Amniotic stem cell (primary cell): Measurements from ENCODE around the gene FNIP2.

Source experiments
- DNase-seq: peaks from one replicate; lab custom pipeline; 2025; lab: John Stamatoyannopoulos, UW

FNIP2 gene

GRCh38 chr4:158837527-158838141 lies 68.8 kb downstream of the FNIP2 start:
- DNase-seq = no peak

- no peak for DNase-seq
These were observed 71.3 kb downstream of the FNIP2 start for GRCh38 chr4:158840131-158840530.

- no peak for DNase-seq
These were observed 72.7 kb downstream of the FNIP2 start for GRCh38 chr4:158841540-158841939.

GRCh38 chr4:158845311-158846041 lies 76.7 kb downstream of the FNIP2 start:
- DNase-seq = no peak

DNA sequence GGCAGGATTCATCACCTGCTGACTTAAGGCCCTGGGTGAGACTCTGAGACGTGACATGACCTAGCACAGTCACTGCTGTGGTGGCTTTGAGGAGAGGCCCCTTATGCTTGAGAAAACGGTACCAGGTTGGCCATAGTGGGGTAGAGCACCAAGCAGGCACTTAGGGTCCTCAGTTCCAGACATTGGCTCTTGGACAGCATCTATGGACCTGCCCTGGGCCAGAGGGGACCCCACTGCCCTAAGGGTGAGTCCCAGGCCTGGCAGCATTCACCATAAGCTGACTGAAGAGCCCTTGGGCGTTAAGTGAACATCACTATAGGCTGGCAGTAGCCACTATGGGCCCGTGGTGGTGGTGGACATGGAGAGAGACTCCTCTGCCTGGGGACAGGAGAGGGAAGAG lies 78.7 kb downstream of the FNIP2 start:
- DNase-seq = no peak

DNA sequence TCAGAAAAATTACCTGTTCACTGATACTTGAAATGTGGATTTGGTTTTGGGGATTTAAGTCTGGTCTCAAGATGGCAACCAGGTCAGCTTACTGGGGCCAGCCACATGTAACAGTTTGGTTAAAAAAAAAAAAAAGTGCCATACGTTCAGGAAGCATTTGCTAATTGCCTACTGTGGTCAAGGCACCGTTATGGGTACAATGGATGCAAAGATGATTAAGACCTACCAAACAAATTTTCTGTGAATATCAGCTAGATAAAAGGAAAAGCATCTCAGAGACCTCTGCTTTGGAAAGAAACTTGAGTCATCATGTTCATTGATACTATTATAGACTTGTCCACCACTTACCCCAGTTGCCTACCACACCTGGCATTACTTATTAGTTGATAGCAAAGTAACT lies 80.9 kb downstream of the FNIP2 start:
- no peak for DNase-seq

DNA sequence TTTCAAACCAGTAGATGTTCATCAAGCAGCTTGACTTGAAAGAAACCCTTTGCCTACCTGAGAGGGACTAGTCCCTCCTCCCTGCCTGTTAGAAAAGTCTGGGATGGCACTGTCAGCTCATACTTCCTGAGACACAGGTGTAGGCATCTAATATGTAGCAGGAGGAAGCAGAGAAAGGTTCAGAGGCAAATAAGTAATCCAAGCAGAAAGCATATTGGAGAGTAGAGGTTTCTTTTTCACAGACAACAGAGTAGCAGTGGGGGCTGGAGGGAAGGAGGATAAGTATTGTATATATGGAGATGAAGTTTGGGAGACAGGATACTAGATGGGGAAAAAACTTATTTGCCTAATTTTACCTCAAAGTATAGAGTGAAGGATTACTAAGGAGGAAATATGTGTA lies 81.5 kb downstream of the FNIP2 start:
- DNase-seq = no peak

DNA sequence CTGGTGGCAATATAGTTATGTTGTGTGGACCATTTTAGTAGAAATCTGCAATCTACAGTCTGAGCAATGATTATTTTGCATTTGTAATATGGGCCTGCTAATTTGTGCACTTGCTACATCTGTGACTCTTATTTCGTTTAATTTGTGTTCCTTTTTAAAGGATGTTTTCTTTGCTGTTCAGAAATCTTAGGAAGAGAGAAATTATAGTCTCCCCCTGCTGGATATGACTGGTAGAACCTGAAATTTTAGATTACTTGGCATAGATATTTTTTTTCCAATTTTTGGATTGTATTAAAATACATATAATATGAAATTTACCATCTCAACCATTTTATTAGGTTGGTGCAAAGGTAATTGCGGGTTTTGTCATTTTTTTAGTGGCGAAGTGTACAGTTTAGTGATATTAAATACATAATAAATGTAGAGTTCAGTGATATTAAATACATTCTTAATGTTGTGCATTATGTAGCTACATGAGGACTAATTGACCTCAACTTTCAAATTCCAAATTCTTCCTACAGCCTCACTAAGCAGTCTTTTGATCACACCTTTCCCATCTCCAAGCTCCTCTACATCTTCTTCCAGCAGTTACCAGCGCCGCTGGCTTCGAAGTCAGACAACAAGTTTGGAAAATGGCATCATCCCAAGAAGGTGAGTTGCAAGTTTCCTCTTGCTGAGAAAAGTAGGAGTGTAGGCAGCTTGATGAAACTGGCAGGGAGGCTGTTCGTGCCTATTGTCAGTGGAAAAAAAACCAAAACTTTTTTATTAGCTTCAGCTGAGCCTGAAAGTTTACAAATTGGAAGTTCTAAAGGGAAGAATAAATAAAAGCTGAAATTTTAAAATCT lies 82.2 kb downstream of the FNIP2 start:
- no peak for DNase-seq

- no peak for DNase-seq
These were observed 85.4 kb downstream of the FNIP2 start for GRCh38 chr4:158854236-158854635.

DNA sequence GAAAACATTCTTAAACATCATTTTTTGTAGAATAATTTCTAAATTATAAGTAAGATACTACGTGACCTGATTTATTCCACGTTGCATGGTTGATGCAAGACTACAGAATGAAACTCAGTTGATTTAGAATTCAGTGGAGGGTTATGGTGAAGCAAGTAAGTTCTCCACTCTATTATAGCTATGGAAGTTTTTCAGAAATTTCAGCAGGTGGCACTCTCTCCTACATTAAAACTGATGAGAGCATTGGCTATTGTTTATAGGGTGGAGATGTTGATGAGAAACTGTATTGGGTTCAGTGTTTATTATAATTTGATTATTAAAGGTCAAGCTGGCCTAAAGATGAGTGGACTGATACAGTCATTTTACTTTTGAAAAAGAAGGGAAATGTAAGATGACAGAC lies 88.0 kb downstream of the FNIP2 start:
- DNase-seq = no peak

DNA sequence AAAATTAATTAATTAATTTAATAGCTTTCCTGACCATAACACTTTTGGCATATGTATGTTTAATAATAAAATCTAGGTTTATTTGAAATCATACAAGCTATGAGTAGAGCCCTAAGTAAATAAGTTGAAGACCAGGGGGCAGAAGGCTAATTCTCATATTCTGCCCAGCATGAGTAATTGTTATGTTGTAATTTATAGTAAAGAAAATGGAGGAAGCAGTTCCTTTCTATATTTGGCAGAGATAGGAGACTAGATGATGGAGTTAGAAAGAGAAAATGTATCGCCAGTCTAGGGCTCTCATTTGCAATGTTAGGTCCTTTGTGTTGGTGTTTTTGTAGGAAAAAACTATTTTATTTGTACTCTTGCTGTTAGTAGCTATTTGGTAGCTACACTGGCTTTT lies 89.1 kb downstream of the FNIP2 start:
- DNase-seq = no peak

DNA sequence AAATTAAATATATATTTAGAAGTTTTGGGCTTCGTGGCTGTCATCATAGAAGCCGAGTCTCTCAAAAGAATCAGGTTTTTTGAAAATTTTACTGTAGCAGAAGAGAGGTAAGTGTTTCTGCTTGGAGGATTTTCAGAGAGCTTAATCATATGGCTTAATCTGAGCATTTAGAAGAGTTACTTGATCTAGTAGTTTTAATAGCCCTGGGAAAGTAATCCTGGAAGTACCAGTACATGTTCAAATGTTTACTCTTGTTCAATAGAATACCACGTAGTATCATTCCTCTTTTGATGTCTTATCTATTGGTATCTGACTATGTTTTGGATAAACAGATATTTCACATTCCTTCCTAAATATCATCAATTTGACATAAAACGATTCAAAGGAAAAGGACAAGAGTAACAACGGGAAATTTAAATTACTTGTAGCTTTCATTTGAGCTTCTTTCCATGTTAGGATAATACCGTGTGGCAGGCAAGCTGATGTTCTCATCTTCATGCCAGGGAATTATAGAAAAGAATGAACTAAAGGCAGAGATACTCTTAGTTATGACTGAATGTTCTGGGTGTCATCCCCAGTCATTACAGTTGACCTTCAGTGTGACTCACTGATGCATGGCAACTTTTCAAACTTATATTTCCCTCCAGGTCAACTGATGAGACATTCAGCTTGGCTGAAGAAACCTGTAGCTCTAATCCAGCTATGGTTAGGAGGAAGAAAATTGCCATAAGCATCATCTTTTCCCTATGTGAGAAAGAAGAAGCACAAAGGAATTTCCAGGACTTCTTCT lies 89.8 kb downstream of the FNIP2 start:
- DNase-seq = no peak

- DNase-seq = no peak
These were observed 90.8 kb downstream of the FNIP2 start for GRCh38 chr4:158859661-158860060.

DNA sequence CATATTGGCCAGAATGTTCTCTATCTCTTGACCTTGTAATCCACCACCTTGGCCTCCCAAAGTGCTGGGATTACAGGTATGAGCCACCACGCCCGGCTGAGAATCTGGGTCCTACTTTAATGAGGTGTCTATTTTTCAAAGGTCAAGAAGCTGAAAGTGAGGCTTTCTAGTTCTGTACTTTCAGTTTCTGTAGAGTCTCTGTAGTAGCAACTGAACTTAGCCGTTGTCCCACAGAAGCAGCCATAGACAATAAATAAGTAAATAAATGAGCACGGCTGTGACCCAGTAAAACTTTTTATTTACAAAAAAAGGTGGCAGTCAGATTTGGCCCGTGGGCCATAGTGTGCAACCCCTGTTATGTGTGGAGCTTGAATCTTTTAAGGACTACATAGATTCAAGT lies 92.0 kb downstream of the FNIP2 start:
- no peak for DNase-seq

DNA sequence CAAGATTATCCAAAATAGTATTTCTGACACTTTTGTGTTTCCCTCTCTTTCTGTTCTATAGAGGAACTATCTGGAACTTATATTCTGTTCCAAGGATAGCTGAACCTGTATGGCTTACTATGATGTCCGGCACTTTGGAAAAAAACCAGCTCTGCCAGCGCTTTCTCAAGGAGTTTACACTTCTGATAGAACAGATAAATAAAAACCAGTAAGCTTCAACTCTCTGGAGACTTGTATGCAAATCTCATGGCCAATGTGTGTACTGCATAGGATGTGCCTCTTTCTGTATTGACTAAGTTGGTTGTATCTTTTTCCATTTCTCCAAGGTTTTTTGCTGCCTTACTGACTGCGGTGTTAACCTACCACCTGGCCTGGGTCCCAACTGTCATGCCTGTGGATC lies 92.5 kb downstream of the FNIP2 start:
- DNase-seq = no peak

- DNase-seq = no peak
These were observed 92.9 kb downstream of the FNIP2 start for GRCh38 chr4:158861766-158862165.

GRCh38 chr4:158863296-158863695 lies 94.5 kb downstream of the FNIP2 start:
- DNase-seq = no peak

- DNase-seq = no peak
These were observed 96.8 kb downstream of the FNIP2 start for GRCh38 chr4:158865520-158866177.

- no peak for DNase-seq
These were observed 100.2 kb downstream of the FNIP2 start for GRCh38 chr4:158869001-158869400.

DNA sequence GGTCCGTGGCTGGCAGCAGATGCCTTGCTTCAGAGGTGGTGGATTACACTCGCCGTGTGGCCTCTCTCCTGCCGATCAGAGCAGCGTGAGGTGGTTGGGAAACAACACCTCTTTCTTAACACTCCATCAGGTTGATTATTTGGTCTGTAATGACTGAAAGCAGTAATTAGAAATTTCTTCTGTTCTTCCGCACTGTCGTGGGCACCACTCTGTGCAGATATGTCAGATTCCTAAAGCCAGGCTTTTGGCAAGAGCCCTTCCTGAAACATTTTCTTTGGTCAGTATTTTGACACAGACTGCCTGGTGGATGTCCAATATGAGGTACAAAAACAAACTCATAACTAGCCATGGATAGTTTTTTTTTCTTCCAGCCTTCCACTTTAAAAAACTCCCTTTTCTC lies 100.9 kb downstream of the FNIP2 start:
- DNase-seq = no peak

DNA sequence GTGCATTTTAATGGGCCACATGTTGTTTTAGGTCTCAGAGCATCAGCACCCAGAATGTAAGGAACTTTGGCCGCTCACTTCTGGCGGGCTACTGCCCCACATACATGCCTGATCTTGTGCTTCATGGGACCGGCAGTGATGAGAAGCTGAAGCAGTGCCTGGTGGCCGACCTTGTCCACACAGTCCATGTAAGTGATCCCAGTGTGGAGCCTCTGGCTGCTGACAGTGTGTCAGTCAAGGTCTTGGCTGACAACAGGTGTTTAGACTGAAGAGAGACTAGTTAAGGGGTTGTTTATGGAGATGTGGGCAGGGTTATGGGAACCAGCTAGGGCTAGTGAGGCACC lies 101.4 kb downstream of the FNIP2 start:
- no peak for DNase-seq
